Duodenal mucosa (tissue), 2 donors: Measurements from ENCODE around the gene CIITA.
"Not testable (repeated sequence)": the region's sequence is repeated elsewhere in the genome, so short reads cannot be mapped to it uniquely, and the experiment has no call there.

Experiments
- H3K27ac ChIP-seq: one replicate; pipeline ENCODE4 v1.7.0; 2013; ENCODE audit warnings: low read depth, low read length
- H3K27me3 ChIP-seq, 2 donors: one replicate each; pipeline ENCODE4 v1.7.0; 2013; ENCODE audit warnings: low read length in 2 of 2, control low read depth in 1 of 2; ENCODE audit not compliant: insufficient read depth in 2 of 2, control insufficient read depth in 1 of 2
- H3K36me3 ChIP-seq, 2 donors: one replicate each; pipeline ENCODE4 v1.7.0; 2013; ENCODE audit warnings: low read length in 2 of 2, control low read depth in 1 of 2; ENCODE audit not compliant: insufficient read depth in 2 of 2, control insufficient read depth in 1 of 2
- H3K4me1 ChIP-seq, 2 donors: one replicate each; pipeline ENCODE4 v1.7.0; 2013; ENCODE audit warnings: low read length in 2 of 2, control low read depth in 1 of 2; ENCODE audit not compliant: insufficient read depth in 2 of 2, control insufficient read depth in 1 of 2
- H3K4me3 ChIP-seq, 2 donors: one replicate each; pipeline ENCODE4 v1.7.0; 2013; ENCODE audit warnings: low read length in 2 of 2, low read depth in 1 of 2
- H3K9ac ChIP-seq, 2 donors: one replicate each; pipeline ENCODE4 v1.7.0; 2013; ENCODE audit warnings: low read length in 2 of 2, low read depth in 1 of 2
- H3K9me3 ChIP-seq, 2 donors: one replicate each; pipeline ENCODE4 v1.7.0; 2013; ENCODE audit warnings: low read length in 2 of 2, control low read depth in 1 of 2; ENCODE audit not compliant: control insufficient read depth in 1 of 2

Gene CIITA

GRCh38 chr16:10926867-10927266 lies 49.9 kb downstream of the CIITA start:
- Histone ChIP-seq H3K27ac (no peak overlapping the region), H3K9me3 (no peaks in the 10 kb centered on the region), H3K4me3 (no peak overlapping the region), H3K36me3 (peaks cover 35 to 83% of the 10 kb centered on the region in 2 donors), H3K27me3 (no peaks in the 10 kb centered on the region), H3K9ac (no peak overlapping the region), H3K4me1 (no peaks in the 10 kb centered on the region)

DNA sequence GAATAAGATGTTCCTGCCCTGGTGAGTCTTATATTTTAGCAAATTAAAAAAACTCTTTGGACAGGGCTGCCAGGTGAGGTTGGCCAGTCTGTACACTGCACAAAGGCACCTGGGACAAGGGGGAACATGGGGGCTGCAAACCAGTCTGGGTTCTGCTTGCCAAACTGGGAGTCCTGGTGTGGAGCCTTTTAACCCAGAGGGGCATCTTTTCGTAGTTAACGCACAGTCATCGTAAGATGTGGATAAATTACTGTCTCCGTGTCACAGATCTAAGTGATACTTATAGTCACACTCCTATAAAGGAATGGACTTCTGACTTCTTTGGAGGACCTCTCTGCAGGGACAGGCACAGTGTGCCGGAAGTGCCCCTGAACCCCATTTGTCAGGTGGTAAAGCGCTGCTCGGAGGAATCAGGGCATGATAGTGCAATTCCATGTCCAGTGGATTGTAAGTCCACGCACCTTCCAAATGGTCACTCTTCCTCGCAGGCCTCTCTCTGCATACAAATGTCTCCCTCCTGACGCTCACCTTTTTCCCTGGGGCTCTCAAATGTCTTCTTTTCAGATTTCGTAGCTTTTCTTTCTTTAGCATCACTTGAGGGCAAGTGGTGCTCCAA lies 50.6 kb downstream of the CIITA start:
- no peaks in the 10 kb centered on the region for H3K4me1 ChIP-seq
- H3K4me3 ChIP-seq, result no peak overlapping the region
- H3K36me3 ChIP-seq, result peaks cover 32 to 81% of the 10 kb centered on the region in 2 donors
- no peaks in the 10 kb centered on the region for H3K27me3 ChIP-seq
- no peaks in the 10 kb centered on the region for H3K9me3 ChIP-seq
- no peak overlapping the region for H3K27ac ChIP-seq
- H3K9ac ChIP-seq, result no peak overlapping the region

GRCh38 chr16:10929097-10929496 lies 52.1 kb downstream of the CIITA start:
- H3K4me1 ChIP-seq, H3K9me3 ChIP-seq, H3K4me3 ChIP-seq, H3K27ac ChIP-seq, H3K9ac ChIP-seq, H3K27me3 ChIP-seq: not testable (repeated sequence)
- H3K36me3 ChIP-seq, result peaks cover 29 to 78% of the 10 kb centered on the region in 2 donors

- H3K27ac ChIP-seq, result no peak overlapping the region
- no peak overlapping the region for H3K9ac ChIP-seq
- no peak overlapping the region for H3K4me3 ChIP-seq
These were observed 53.1 kb downstream of the CIITA start for GRCh38 chr16:10929853-10930754.

DNA sequence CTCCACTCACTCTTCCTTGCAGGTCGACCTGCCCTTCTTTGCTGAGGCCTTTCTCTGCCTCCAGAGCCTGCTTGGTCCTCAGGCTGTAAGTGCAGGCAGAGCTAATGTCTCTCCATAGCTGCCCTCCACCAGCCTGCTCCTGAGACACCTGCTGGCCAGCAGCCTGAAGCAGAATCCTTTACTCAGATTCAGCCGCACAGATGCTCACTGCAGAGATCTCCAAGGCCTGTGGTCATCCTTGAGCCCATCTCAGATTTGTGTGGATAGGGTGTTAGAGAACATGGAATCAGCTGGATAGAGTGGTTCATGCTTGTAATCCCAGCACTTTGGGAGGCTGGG lies 53.7 kb downstream of the CIITA start:
- Histone ChIP-seq H3K36me3 (peaks cover 20 to 65% of the 10 kb centered on the region in 2 donors), H3K9ac (no peak overlapping the region), H3K27ac (no peak overlapping the region), H3K9me3 (no peaks in the 10 kb centered on the region), H3K4me3 (no peak overlapping the region), H3K4me1 (peaks cover 16% of the 10 kb centered on the region in 2 donors), H3K27me3 (no peaks in the 10 kb centered on the region)

More at GRCh38 chr16:10929853-10930754, 53.1 kb downstream of the CIITA start:
- Histone ChIP-seq H3K27me3 (no peaks in the 10 kb centered on the region), H3K4me1 (peaks cover 10% of the 10 kb centered on the region in 2 donors), H3K36me3 (peaks cover 22 to 71% of the 10 kb centered on the region in 2 donors), H3K9me3 (no peaks in the 10 kb centered on the region)

DNA sequence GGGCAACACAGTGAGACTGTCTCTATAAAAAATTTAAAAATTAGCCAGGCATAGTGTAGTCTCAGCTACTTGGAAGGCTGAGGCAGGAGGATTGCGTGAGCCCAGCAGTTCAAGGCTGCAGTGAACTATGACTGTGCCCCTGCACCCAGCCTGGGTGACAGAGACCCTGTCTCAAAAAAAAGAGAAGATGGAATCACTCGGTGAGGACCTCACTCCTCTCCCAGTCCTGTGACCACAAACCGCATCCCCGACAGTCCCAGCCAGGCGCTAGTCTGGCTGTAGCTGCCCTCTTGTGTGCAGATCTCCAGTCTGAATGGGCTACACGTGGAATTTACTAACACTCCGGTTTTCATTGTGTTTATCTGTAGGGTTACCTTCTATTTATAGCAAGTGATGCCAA lies 54.1 kb downstream of the CIITA start:
- Histone ChIP-seq H3K27me3 (no peaks in the 10 kb centered on the region), H3K27ac (no peak overlapping the region), H3K9ac (no peak overlapping the region), H3K4me3 (no peak overlapping the region), H3K9me3 (no peaks in the 10 kb centered on the region), H3K36me3 (peaks cover 16 to 61% of the 10 kb centered on the region in 2 donors), H3K4me1 (peaks cover 18 to 20% of the 10 kb centered on the region in 2 donors)

- Histone ChIP-seq H3K9me3 (no peaks in the 10 kb centered on the region), H3K36me3 (peaks cover 11 to 54% of the 10 kb centered on the region in 2 donors), H3K27me3 (no peaks in the 10 kb centered on the region), H3K27ac (no peak overlapping the region), H3K4me1 (peaks cover 28% of the 10 kb centered on the region in 2 donors), H3K9ac (no peak overlapping the region), H3K4me3 (no peak overlapping the region)
These were observed 55.1 kb downstream of the CIITA start for GRCh38 chr16:10931977-10932632.

- H3K36me3 ChIP-seq, result peaks cover 4 to 44% of the 10 kb centered on the region in 2 donors
- H3K9ac ChIP-seq, result no peak overlapping the region
- no peak overlapping the region for H3K27ac ChIP-seq
- no peaks in the 10 kb centered on the region for H3K27me3 ChIP-seq
- H3K9me3 ChIP-seq, result no peaks in the 10 kb centered on the region
- peaks cover 38% of the 10 kb centered on the region in 2 donors for H3K4me1 ChIP-seq
- H3K4me3 ChIP-seq, result no peak overlapping the region
These were observed 56.1 kb downstream of the CIITA start for GRCh38 chr16:10932959-10933710.

GRCh38 chr16:10933865-10934264 lies 56.9 kb downstream of the CIITA start:
- Histone ChIP-seq H3K9me3 (no peaks in the 10 kb centered on the region), H3K4me1 (peaks cover 45% of the 10 kb centered on the region in 2 donors), H3K36me3 (peaks cover 4 to 39% of the 10 kb centered on the region in 2 donors), H3K27me3 (no peaks in the 10 kb centered on the region), H3K27ac (no peak overlapping the region), H3K9ac (no peak overlapping the region), H3K4me3 (no peak overlapping the region)
